Measurements from ENCODE around the gene PRODH2. TPM values are rescaled to one million over a fixed set of nuclear protein-coding genes. Genes with fewer than 3 reads are reported as not detected.

PRODH2 gene
- total and polyA plus RNA-seq, 4 donors: 56.4 to 156 (median 114) TPM

DNA sequence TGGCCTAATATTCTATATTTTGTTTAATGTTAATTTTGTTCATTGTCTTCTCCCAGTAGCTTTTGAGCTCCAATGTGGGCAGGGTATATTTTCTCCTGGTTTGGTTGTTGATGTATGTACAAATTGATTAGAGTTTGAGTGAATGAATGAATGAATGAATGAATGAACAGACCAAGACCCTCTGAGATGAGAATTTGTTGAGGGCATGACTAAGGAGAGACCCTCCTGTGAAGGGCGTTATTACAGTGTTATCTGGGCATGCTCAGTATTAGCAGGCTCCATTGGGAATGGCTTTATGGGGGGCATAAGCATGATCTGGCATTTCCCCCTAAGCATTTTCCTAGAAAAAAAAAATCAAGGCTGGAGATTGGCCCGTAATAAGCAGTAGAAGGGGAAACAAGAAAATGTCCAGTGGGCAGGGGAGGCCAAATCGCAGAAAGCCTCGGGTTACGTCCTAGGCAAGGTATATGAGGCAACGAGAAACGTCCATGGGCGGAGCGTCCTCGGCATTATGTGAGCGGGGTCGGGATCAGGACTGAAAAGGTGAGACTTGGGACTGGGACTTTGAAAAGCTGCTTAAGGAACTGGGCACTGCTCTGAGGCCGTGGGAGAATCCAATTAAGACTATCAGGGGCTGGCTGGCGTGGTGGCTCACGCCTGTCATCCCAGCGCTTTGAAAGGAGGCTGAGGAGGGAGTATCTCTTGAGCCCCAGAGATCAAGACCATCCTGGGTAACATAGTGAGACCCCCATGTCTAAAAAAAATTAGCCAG lies 38.2 kb downstream of the PRODH2 start:
- H3K4me3 ChIP-seq (ENCODE audit: low read depth in 1 of 3, low read length in 3 of 3): no peak overlapping the region

GRCh38 chr19:35773020-35773806 lies 39.4 kb downstream of the PRODH2 start:
- Histone ChIP-seq H3K9ac (ENCODE audit: low read depth in 1 of 2, low read length in 2 of 2) (no peak overlapping the region), H3K4me1 (ENCODE audit: control insufficient read depth in 4 of 4, insufficient read depth in 4 of 4, low read length in 3 of 4) (peaks cover 0 to 5% (median 4%) of the 10 kb centered on the region in 4 donors), H3K9me3 (ENCODE audit: control insufficient read depth in 4 of 4, low read length in 3 of 4) (no peaks in the 10 kb centered on the region), H3K27ac (ENCODE audit: low read depth in 1 of 2, low read length in 2 of 2) (no peak overlapping the region), H3K36me3 (ENCODE audit: control insufficient read depth in 4 of 4, insufficient read depth in 3 of 4, low read depth in 1 of 4, low read length in 3 of 4) (no peaks in the 10 kb centered on the region), H3K4me3 (ENCODE audit: low read depth in 1 of 3, low read length in 3 of 3) (no peak overlapping the region), H3K27me3 (ENCODE audit: control insufficient read depth in 4 of 4, insufficient read depth in 4 of 4, low read length in 3 of 4) (no peaks in the 10 kb centered on the region)
- WGBS: 67% methylated on average over 9 of the region's 9 CpGs
- DNase-seq (ENCODE audit: low spot score): no peak
- TF ChIP-seq, protein P1, sequence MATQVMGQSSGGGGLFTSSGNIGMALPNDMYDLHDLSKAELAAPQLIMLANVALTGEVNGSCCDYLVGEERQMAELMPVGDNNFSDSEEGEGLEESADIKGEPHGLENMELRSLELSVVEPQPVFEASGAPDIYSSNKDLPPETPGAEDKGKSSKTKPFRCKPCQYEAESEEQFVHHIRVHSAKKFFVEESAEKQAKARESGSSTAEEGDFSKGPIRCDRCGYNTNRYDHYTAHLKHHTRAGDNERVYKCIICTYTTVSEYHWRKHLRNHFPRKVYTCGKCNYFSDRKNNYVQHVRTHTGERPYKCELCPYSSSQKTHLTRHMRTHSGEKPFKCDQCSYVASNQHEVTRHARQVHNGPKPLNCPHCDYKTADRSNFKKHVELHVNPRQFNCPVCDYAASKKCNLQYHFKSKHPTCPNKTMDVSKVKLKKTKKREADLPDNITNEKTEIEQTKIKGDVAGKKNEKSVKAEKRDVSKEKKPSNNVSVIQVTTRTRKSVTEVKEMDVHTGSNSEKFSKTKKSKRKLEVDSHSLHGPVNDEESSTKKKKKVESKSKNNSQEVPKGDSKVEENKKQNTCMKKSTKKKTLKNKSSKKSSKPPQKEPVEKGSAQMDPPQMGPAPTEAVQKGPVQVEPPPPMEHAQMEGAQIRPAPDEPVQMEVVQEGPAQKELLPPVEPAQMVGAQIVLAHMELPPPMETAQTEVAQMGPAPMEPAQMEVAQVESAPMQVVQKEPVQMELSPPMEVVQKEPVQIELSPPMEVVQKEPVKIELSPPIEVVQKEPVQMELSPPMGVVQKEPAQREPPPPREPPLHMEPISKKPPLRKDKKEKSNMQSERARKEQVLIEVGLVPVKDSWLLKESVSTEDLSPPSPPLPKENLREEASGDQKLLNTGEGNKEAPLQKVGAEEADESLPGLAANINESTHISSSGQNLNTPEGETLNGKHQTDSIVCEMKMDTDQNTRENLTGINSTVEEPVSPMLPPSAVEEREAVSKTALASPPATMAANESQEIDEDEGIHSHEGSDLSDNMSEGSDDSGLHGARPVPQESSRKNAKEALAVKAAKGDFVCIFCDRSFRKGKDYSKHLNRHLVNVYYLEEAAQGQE (IDR thresholded peaks at IDR 0.05): no peak
- TF ChIP-seq, protein P2, sequence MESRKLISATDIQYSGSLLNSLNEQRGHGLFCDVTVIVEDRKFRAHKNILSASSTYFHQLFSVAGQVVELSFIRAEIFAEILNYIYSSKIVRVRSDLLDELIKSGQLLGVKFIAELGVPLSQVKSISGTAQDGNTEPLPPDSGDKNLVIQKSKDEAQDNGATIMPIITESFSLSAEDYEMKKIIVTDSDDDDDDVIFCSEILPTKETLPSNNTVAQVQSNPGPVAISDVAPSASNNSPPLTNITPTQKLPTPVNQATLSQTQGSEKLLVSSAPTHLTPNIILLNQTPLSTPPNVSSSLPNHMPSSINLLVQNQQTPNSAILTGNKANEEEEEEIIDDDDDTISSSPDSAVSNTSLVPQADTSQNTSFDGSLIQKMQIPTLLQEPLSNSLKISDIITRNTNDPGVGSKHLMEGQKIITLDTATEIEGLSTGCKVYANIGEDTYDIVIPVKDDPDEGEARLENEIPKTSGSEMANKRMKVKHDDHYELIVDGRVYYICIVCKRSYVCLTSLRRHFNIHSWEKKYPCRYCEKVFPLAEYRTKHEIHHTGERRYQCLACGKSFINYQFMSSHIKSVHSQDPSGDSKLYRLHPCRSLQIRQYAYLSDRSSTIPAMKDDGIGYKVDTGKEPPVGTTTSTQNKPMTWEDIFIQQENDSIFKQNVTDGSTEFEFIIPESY (IDR thresholded peaks at IDR 0.05): no peak
- no peak for TF ChIP-seq FOXA1 (IDR thresholded peaks at IDR 0.05)
- TF ChIP-seq SP1 (IDR thresholded peaks at IDR 0.05): no peak
- TF ChIP-seq MAX (IDR thresholded peaks at IDR 0.05): no peak
- no peak for TF ChIP-seq RAD21 (IDR thresholded peaks at IDR 0.05)

More for the DNA sequence above, 38.2 kb downstream of the PRODH2 start:
- Histone ChIP-seq H3K4me1 (ENCODE audit: control insufficient read depth in 4 of 4, insufficient read depth in 4 of 4, low read length in 3 of 4) (peaks cover 0 to 5% (median 4%) of the 10 kb centered on the region in 4 donors), H3K9ac (ENCODE audit: low read depth in 1 of 2, low read length in 2 of 2) (no peak overlapping the region), H3K27me3 (ENCODE audit: control insufficient read depth in 4 of 4, insufficient read depth in 4 of 4, low read length in 3 of 4) (no peaks in the 10 kb centered on the region), H3K9me3 (ENCODE audit: control insufficient read depth in 4 of 4, low read length in 3 of 4) (no peaks in the 10 kb centered on the region), H3K36me3 (ENCODE audit: control insufficient read depth in 4 of 4, insufficient read depth in 3 of 4, low read depth in 1 of 4, low read length in 3 of 4) (no peaks in the 10 kb centered on the region), H3K27ac (ENCODE audit: low read depth in 1 of 2, low read length in 2 of 2) (no peak overlapping the region)
- no peak for DNase-seq (ENCODE audit: low spot score)
- 57% methylated on average over 16 of the region's 16 CpGs for WGBS
- TF ChIP-seq FOXA1 (IDR thresholded peaks at IDR 0.05) (no peak), HNF4A (conservative IDR thresholded peaks at IDR 0.05) (no peak), YY1 (IDR thresholded peaks at IDR 0.05) (no peak), MAX (IDR thresholded peaks at IDR 0.05) (no peak), TAF1 (conservative IDR thresholded peaks at IDR 0.05) (no peak), GABPA (IDR thresholded peaks at IDR 0.05 in 1 of 2, conservative IDR thresholded peaks at IDR 0.05 in 1 of 2) (no peak), SP1 (IDR thresholded peaks at IDR 0.05) (no peak), NR2F2 (IDR thresholded peaks at IDR 0.05) (no peak), EGR1 (IDR thresholded peaks at IDR 0.05; ENCODE audit: low read depth in 2 of 2) (no peak), RAD21 (IDR thresholded peaks at IDR 0.05) (no peak), ATF3 (IDR thresholded peaks at IDR 0.05) (no peak), JUND (IDR thresholded peaks at IDR 0.05) (no peak), HNF4G (IDR thresholded peaks at IDR 0.05) (no peak)
- TF ChIP-seq, protein P2 (IDR thresholded peaks at IDR 0.05): no peak
- TF ChIP-seq, protein P1 (IDR thresholded peaks at IDR 0.05): no peak
